GM10266 (cell line): Measurements from ENCODE around the gene KAT6B.
A peak's percentile ranks its signal among the peaks of the same experiment; 100 is the strongest.
"Not testable (repeated sequence)": the region's sequence is repeated elsewhere in the genome, so short reads cannot be mapped to it uniquely, and the experiment has no call there.

Experiments used
- DNase-seq: peaks from one replicate; pipeline ENCODE4 v3.0.0; 2012; ENCODE audit errors: extremely low spot score
- TF ChIP-seq, protein P1 (sequence below): IDR thresholded peaks from 2 replicates; pipeline ENCODE4 v1.5.1; 2012; ENCODE audit warnings: mild to moderate bottlenecking, low read depth; ENCODE audit not compliant: control insufficient read depth, insufficient read depth; ENCODE audit errors: missing control alignments

The KAT6B gene

DNA sequence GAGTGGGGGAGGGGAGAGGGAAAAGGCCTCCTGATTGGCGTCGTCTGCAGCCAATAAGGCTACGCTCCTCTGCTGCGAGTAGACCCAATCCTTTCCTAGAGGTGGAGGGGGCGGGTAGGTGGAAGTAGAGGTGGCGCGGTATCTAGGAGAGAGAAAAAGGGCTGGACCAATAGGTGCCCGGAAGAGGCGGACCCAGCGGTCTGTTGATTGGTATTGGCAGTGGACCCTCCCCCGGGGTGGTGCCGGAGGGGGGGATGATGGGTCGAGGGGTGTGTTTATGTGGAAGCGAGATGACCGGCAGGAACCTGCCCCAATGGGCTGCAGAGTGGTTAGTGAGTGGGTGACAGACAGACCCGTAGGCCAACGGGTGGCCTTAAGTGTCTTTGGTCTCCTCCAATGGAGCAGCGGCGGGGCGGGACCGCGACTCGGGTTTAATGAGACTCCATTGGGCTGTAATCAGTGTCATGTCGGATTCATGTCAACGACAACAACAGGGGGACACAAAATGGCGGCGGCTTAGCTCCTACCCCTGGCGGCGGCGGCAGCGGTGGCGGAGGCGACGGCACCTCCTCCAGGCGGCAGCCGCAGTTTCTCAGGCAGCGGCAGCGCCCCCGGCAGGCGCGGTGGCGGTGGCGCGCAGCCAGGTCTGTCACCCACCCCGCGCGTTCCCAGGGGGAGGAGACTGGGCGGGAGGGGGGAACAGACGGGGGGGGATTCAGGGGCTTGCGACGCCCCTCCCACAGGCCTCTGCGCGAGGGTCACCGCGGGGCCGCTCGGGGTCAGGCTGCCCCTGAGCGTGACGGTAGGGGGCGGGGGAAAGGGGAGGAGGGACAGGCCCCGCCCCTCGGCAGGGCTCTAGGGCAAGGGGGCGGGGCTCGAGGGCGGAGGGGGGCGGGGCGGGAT is at the start of gene KAT6B:
KAT6B (plus strand) TSS at position 459 of the 903 bp plus-strand sequence. CDS start 16,258 bp downstream, outside the sequence.
- TF ChIP-seq, protein P1, sequence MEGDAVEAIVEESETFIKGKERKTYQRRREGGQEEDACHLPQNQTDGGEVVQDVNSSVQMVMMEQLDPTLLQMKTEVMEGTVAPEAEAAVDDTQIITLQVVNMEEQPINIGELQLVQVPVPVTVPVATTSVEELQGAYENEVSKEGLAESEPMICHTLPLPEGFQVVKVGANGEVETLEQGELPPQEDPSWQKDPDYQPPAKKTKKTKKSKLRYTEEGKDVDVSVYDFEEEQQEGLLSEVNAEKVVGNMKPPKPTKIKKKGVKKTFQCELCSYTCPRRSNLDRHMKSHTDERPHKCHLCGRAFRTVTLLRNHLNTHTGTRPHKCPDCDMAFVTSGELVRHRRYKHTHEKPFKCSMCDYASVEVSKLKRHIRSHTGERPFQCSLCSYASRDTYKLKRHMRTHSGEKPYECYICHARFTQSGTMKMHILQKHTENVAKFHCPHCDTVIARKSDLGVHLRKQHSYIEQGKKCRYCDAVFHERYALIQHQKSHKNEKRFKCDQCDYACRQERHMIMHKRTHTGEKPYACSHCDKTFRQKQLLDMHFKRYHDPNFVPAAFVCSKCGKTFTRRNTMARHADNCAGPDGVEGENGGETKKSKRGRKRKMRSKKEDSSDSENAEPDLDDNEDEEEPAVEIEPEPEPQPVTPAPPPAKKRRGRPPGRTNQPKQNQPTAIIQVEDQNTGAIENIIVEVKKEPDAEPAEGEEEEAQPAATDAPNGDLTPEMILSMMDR = peak; percentile 41
- peak; percentile 99 for DNase-seq

DNA sequence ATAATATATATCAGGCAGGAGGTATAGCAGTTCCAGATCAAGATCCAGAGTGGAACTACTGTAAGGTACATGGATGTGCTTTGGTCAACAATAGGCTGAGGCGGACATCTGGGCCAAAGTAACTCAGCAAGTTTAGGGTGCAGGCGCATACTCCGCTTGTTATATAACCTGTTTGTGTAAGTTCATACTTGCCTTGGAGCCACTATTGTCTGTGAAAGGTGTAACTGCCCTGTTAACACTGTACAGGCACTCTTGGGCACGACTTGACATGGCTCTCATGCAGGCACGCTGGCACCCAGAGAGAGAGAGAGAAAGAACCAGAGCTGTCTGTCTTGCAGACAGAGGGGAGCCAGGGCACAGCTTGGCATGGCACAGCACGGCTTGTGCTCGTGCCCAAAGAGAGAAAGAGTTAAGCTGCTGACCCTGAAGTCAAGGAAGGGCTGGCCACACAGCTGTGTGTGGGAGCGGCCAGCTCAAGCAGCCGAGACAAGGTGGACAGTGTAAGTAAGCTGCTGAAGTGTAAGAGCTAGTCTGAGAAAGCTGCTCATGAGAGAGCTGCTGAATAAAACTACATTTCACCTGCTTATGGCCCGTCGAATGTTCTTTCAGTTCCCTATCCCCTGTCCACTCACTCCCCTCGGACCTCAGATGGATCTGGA is 47.8 kb upstream of the KAT6B start:
- no peak for DNase-seq
- TF ChIP-seq, protein P1 = no peak

DNA sequence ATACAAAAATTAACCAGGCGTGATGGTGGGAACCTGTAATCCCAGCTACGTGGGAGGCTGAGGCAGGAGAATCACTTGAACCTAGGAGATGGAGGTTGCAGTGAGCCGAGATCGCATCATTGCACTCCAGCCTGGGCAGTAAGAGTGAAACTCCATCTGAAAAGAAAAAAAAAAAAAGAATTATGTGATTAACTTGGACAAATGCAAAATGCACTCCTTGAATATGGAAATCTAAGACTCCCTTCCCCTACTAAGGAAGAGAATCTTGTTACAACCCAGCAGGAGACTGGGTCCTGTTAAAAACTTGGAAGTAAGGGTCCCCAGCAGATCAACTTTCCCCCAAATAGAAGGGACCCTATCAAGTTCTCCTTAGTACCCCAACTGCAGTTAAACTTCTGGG is 44.5 kb upstream of the KAT6B start:
- DNase-seq = not testable (repeated sequence)

DNA sequence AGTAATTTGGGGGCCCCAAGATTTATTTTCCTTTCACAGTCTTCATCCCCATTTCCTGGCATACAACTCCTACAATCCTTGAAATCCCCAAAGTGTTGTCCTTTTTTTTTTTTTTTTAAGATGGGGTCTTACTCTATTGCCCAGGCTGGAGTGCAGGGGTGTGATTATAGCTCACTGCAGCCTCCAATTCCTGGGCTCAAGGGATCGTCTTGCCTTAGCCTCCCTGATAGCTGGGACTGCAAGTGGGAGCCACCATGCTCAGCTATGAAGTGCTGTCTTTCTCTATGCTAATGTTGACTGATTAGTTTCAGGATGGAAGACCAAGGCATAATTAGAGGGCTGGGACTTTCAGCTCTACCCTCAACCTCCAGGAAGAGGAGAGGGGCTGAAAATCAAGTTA is 41.9 kb upstream of the KAT6B start:
- no peak for DNase-seq
- TF ChIP-seq, protein P1 = no peak

DNA sequence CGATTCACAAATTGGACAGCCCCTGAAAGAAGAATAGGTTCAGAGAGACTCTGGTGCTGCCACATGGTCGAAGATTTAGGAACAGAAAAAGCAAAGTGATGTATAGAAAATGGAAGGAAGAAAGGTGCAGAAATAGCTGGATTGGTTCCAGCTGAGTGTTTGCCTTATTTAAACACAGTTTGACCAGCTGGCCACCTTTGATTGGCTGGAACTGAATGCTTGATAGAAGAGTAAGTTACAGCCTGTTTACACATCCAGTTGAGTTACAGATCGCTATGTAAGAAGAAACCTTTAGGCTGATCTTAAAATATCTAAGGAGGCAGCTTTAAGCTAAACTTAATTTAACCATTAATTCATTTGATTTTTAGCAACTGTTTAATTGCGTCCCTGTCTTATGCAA is 40.3 kb upstream of the KAT6B start:
- TF ChIP-seq, protein P1 = no peak
- no peak for DNase-seq

DNA sequence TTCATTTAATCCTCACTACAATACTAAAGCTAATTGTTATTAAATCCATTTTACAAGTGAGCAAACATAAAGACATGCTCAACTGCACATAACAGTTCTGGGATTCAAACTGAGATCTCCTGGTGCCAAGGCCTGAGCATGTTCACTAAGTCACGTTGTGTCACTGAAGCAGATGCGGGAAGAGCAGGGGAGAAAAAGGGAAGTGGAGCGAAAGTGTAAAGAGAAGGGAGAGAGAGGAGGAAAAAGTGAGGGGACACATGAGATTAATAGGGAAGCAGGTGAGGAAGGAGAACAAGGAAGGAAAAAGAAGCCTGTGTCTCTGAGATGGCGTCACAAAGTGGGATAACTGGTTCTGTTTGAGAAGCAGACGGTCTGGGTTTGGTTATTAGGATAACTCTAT is 38.9 kb upstream of the KAT6B start:
- TF ChIP-seq, protein P1 = no peak
- DNase-seq = no peak

DNA sequence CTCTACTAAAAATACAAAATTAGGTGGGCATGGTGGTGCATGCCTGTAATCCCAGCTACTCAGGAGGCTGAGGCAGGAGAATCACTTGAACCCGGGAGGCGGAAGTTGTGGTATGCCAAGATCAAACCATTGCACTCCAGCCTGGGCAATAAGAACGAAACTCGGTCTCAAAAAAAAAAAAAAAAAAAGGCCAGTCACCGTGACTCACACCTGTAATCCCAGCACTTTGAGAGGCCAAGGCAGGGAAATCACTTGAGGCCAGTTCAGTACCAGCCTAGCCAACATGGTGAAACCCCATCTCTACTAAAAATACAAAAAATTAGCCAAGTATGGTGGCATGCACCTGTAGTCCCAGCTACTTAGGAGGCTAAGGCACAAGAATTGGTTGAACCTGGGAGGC is 34.4 kb upstream of the KAT6B start:
- not testable (repeated sequence) for DNase-seq

DNA sequence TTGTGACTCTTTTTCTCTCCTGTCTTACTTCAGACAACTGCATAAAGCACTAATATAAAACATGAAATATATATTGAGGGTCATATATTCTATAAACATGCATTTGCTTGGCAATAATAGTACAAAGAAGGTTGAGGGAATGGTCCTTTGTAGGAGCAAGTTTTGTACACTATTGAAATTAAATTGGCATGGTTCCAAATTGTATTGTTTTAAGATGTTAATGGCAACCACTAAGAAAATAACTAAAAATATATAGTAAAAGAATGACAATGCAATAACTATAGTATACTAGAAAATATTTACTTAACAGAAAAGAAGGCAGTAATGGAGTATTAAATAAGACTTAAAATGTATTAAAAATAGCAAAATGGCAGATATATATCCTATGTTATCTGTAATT is 33.7 kb upstream of the KAT6B start:
- TF ChIP-seq, protein P1 = no peak
- no peak for DNase-seq

DNA sequence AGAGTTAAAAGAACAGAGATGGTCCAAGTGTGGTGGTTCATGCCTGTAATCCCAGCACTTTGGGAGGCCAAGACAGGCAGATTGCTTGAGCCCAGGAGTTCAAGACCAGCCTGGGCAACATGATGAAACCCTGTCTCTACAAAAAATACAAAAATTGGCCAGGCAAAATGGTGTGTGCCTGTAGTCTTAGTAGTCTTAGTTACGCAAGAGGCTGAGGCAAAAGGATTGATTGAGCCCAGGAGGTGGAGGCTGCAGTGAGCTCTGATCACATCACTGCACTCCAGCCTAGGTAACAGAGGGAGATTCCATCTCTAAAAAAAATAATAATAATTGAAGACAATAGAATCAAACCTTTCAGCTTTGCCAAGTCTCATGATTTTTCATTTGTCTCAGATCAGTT is 33.2 kb upstream of the KAT6B start:
- DNase-seq = not testable (repeated sequence)
